ENCODE measurements around the gene CTDSPL. TPM values are rescaled to one million over a fixed set of nuclear protein-coding genes. Genes with fewer than 3 reads are reported as not detected.

Gene CTDSPL
- total RNA-seq, 1 experiment from 2014 or later = 34.4 TPM

DNA sequence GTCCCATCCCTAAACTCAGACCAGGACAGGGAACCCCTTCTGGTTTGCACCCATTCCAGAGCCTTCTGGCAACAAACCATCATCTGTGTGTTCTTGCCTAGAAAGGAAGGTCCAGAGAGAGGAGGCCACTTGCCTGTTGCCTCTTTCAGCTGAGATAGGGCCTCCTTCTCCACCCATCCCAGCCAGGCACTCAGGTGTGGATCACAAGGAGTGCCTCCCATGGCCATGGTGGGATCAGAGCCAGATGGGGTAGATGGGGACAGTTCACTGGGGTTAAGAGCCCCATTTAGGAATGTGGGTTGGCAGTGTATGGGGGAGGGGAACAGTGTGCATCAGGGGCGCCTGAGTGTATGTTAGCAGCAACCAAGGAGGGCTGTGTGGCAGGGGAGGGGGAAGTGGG is 8.9 kb upstream of the CTDSPL start (continued):
- TF ChIP-seq, protein P1, sequence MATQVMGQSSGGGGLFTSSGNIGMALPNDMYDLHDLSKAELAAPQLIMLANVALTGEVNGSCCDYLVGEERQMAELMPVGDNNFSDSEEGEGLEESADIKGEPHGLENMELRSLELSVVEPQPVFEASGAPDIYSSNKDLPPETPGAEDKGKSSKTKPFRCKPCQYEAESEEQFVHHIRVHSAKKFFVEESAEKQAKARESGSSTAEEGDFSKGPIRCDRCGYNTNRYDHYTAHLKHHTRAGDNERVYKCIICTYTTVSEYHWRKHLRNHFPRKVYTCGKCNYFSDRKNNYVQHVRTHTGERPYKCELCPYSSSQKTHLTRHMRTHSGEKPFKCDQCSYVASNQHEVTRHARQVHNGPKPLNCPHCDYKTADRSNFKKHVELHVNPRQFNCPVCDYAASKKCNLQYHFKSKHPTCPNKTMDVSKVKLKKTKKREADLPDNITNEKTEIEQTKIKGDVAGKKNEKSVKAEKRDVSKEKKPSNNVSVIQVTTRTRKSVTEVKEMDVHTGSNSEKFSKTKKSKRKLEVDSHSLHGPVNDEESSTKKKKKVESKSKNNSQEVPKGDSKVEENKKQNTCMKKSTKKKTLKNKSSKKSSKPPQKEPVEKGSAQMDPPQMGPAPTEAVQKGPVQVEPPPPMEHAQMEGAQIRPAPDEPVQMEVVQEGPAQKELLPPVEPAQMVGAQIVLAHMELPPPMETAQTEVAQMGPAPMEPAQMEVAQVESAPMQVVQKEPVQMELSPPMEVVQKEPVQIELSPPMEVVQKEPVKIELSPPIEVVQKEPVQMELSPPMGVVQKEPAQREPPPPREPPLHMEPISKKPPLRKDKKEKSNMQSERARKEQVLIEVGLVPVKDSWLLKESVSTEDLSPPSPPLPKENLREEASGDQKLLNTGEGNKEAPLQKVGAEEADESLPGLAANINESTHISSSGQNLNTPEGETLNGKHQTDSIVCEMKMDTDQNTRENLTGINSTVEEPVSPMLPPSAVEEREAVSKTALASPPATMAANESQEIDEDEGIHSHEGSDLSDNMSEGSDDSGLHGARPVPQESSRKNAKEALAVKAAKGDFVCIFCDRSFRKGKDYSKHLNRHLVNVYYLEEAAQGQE (IDR thresholded peaks at IDR 0.05; ENCODE audit: low read depth) = no peak
- TF ChIP-seq SRF (IDR thresholded peaks at IDR 0.05; ENCODE audit: low read depth) = no peak
- TF ChIP-seq ATF3 (IDR thresholded peaks at IDR 0.05) = no peak

DNA sequence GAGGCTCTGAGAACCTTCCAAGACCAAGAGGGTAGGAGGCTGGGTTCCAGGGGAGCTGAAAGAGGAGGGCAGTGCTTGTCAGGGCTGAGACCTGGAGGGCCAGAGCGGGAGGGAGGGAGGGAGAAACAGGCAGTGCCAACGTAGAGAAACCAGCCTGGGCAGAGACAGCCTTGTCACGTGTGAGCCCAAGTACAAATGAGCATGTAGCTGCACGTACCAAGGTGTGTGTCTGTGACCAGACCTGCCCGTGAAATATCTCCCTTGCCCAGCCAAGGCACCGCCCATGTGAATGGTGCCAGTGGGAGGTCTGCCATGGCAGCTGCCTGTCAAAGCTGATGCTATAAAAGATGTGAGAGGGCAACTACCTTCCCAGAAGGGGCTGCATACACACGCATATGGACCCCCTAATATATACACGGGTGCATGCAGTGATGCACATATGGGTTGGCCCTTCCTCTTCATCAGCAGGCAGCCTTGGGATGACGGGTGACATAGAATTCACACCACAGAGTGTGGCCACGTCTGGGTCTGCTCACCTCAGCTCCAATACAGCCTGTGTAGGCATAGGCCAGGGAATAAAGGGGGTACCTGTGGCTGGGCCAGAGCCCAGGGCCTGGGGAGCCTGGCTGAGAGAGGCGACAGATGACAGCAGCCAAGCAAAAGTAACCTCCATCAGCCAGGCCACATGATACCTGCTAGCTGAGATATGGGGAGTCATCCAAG is 7.8 kb upstream of the CTDSPL start:
- CTCF ChIA-PET = interaction anchor here (1.4 to 3.8 kb wide), 4 partner anchors 108 to 143 kb away, joined by 3 to 72 read pairs (median 14); no protein-coding TSS in a partner anchor
- H3K9me3 ChIP-seq (ENCODE audit: control insufficient read depth in 1 of 2, insufficient read depth in 1 of 2, low read depth in 1 of 2, low read length in 2 of 2) = no peaks in the 10 kb centered on the region
- H3K36me3 ChIP-seq (ENCODE audit: control insufficient read depth in 1 of 2, insufficient read depth in 2 of 2, low read length in 2 of 2) = no peaks in the 10 kb centered on the region
- H4K20me1 ChIP-seq (ENCODE audit: insufficient read depth) = no peaks in the 10 kb centered on the region
- no peaks in the 10 kb centered on the region; a peak in 1 of 4 replicates for H3K4me1 ChIP-seq (ENCODE audit: control insufficient read depth in 1 of 2, insufficient read depth in 2 of 2, low read length in 2 of 2)
- H3K79me2 ChIP-seq (ENCODE audit: insufficient read depth, low read length) = no peaks in the 10 kb centered on the region
- H3K9ac ChIP-seq (ENCODE audit: low read length) = no peak overlapping the region
- BruUV-seq (replicated peaks) = no TSS peak
- no peak for ATAC-seq
- RAD21 ChIA-PET (ENCODE audit: low non-redundant PET in 1 of 2, low total read pairs in 2 of 2, uncharacterized antibody in 2 of 2, unreplicated experiment in 2 of 2) = interaction anchor here (2.8 to 4.5 kb wide), 2 partner anchors 113 kb away, joined by 20 to 28 read pairs; no protein-coding TSS in a partner anchor
- DNase-seq (ENCODE audit: low read depth, low spot score) = no peak
- H2AFZ ChIP-seq (ENCODE audit: low read depth, low read length, poor library complexity, severe bottlenecking) = no peak overlapping the region
- TF ChIP-seq EZH2 (IDR thresholded peaks at IDR 0.05) = no peak
- TF ChIP-seq ELF1 (IDR thresholded peaks at IDR 0.05; ENCODE audit: borderline replicate concordance, low read depth) = no peak
- no peak for TF ChIP-seq SIN3A (IDR thresholded peaks at IDR 0.05; ENCODE audit: low read depth)
- no peak for TF ChIP-seq POLR2AphosphoS5 (IDR thresholded peaks at IDR 0.05; ENCODE audit: low read depth, low read length)
- no peak for TF ChIP-seq ATF3 (IDR thresholded peaks at IDR 0.05)
- TF ChIP-seq POLR2A (IDR thresholded peaks at IDR 0.05; ENCODE audit: borderline replicate concordance, extremely low read depth, insufficient read depth, insufficient read length) = no peak
- TF ChIP-seq ZFX (IDR thresholded peaks at IDR 0.05) = no peak
- no peak for TF ChIP-seq JUND (IDR thresholded peaks at IDR 0.05)
- TF ChIP-seq, protein P2, sequence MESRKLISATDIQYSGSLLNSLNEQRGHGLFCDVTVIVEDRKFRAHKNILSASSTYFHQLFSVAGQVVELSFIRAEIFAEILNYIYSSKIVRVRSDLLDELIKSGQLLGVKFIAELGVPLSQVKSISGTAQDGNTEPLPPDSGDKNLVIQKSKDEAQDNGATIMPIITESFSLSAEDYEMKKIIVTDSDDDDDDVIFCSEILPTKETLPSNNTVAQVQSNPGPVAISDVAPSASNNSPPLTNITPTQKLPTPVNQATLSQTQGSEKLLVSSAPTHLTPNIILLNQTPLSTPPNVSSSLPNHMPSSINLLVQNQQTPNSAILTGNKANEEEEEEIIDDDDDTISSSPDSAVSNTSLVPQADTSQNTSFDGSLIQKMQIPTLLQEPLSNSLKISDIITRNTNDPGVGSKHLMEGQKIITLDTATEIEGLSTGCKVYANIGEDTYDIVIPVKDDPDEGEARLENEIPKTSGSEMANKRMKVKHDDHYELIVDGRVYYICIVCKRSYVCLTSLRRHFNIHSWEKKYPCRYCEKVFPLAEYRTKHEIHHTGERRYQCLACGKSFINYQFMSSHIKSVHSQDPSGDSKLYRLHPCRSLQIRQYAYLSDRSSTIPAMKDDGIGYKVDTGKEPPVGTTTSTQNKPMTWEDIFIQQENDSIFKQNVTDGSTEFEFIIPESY (IDR thresholded peaks at IDR 0.05; ENCODE audit: extremely low read depth, insufficient replicate concordance, low read length) = no peak
- TF ChIP-seq EGR1 (IDR thresholded peaks at IDR 0.05; ENCODE audit: low read depth) = no peak
- H3K27ac ChIP-seq (ENCODE audit: low read depth, low read length) = no peak overlapping the region
- H3K9me2 ChIP-seq (ENCODE audit: insufficient read depth) = no peaks in the 10 kb centered on the region
- H3K27me3 ChIP-seq (ENCODE audit: insufficient read depth, low read length) = no peaks in the 10 kb centered on the region
- intact Hi-C loops (cut with micrococcal nuclease) = loop anchor here (2.0 to 10.0 kb wide), 2 partner anchors 149 to 801 kb away; no protein-coding TSS in a partner anchor
- POLR2A ChIA-PET = no interaction called here
- no peak overlapping the region for H3K4me2 ChIP-seq (ENCODE audit: low read length)
- no peak overlapping the region for H3K4me3 ChIP-seq (replicated peaks in 1 of 2; ENCODE audit: low read depth in 1 of 2, low read length in 2 of 2)

Measured in HCT116 (cell line).